Endodermal cell (in vitro differentiated cells): ENCODE data around the gene HNRNPH1. TPM values are rescaled to one million over a fixed set of nuclear protein-coding genes. Genes with fewer than 3 reads are reported as not detected.

ENCODE experiments used
- DNase-seq: peaks from one replicate; pipeline ENCODE4 v3.0.0-alpha.2; 2017
- H3K27ac ChIP-seq: 2 replicates; pipeline ENCODE4 v1.5.1; 2013; ENCODE audit warnings: mild to moderate bottlenecking, low read depth, low read length, moderate library complexity
- H3K27me3 ChIP-seq: 2 replicates; pipeline ENCODE4 v1.6.1; 2013; ENCODE audit warnings: mild to moderate bottlenecking, low read length, moderate library complexity; ENCODE audit not compliant: insufficient read depth, control insufficient read depth, poor library complexity, severe bottlenecking
- H3K36me3 ChIP-seq: 2 replicates; pipeline ENCODE4 v1.7.0; 2013; ENCODE audit warnings: mild to moderate bottlenecking, low read length, moderate library complexity; ENCODE audit not compliant: control insufficient read depth, insufficient read depth
- H3K4me1 ChIP-seq: one replicate; pipeline ENCODE4 v1.7.0; 2013; ENCODE audit warnings: low read length; ENCODE audit not compliant: control insufficient read depth, insufficient read depth
- H3K4me3 ChIP-seq: 2 replicates; pipeline ENCODE4 v1.5.1; 2013; ENCODE audit warnings: mild to moderate bottlenecking, low read length, moderate library complexity
- H3K9ac ChIP-seq: 2 replicates; pipeline ENCODE4 v1.6.1; 2013; ENCODE audit warnings: mild to moderate bottlenecking, low read length, moderate library complexity; ENCODE audit not compliant: poor library complexity, severe bottlenecking; ENCODE audit errors: extremely low read depth
- H3K9me3 ChIP-seq: 2 replicates; pipeline ENCODE4 v1.6.1; 2013; ENCODE audit warnings: mild to moderate bottlenecking, low read length, moderate library complexity; ENCODE audit not compliant: control insufficient read depth
- H3K27ac Mint-ChIP-seq: 2 replicates; pipeline ENCODE4 v1.8.0; 2020; ENCODE audit warnings: mixed read lengths
- H3K27me3 Mint-ChIP-seq: 2 replicates; pipeline ENCODE4 v1.8.0; 2021; ENCODE audit warnings: mild to moderate bottlenecking, mixed read lengths; ENCODE audit not compliant: insufficient read depth
- H3K36me3 Mint-ChIP-seq: 2 replicates; pipeline ENCODE4 v1.8.0; 2020; ENCODE audit warnings: low read depth, mixed read lengths
- H3K4me1 Mint-ChIP-seq: 2 replicates; pipeline ENCODE4 v1.8.0; 2020; ENCODE audit warnings: mixed read lengths
- H3K4me3 Mint-ChIP-seq: 2 replicates; pipeline ENCODE4 v1.8.0; 2020; ENCODE audit warnings: mild to moderate bottlenecking, moderate library complexity, mixed read lengths
- H3K9me3 Mint-ChIP-seq: 2 replicates; pipeline ENCODE4 v1.8.0; 2020; ENCODE audit warnings: mild to moderate bottlenecking, mixed read lengths
- WGBS, 2 experiments: methylation state at CpG; one replicate each; pipeline versions ENCODE4 v1.1.5 to v1.1.7; 2013; ENCODE audit warnings: missing lambda C conversion rate in 2 of 2, mixed read lengths in 1 of 2; ENCODE audit not compliant: insufficient coverage in 1 of 2, insufficient read length in 1 of 2; 5-methylcytosine and 5-hydroxymethylcytosine counted together
- total RNA-seq, 2 donors: library from RNA; stranded (reverse); fragmentation: NEBNext Ultra II Directional in 1 of 2; extraction: Animal tissue kit (Norgen Biotek cat#: 25700) in 1 of 2; gene quantifications; 2 replicates in 1 of 2; 3 replicates in 1 of 2; pipeline ENCODE4 v1.2.1, GENCODE V29; 2021
- TF ChIP-seq, protein P1 (sequence below): fragments of 200-600 bp; sonication (generic); conservative IDR thresholded peaks from 2 replicates; pipeline ENCODE4 v1.5.0; 2021; ENCODE audit warnings: antibody characterized with exemption, mild to moderate bottlenecking

Gene HNRNPH1
- total RNA-seq, 2 donors from 2014 or later = 801 to 885 TPM

DNA sequence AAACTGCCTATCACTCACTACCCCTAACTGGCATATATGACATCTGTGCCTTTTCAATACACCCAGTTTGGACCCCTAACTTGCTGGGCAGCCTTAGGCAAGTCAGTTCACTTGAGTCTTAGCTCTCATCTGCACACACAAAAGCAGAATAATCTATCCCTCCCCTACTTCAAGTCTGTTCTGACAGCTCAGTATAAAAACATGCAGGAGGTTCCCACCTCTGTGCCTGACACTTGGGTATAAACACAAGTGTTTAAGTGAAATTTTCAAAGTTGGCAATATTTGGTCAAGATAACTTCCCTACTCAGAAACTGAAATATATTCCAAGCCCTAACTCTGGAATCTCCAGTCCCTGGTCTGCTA, 12.6 kb downstream of the HNRNPH1 start:
- Mint-ChIP-seq H3K4me3 (no peak overlapping the region), H3K27ac (peak overlapping the region; percentile 19), H3K36me3 (peaks cover 68% of the 10 kb centered on the region), H3K27me3 (no peaks in the 10 kb centered on the region), H3K4me1 (peaks cover 2% of the 10 kb centered on the region), H3K9me3 (no peaks in the 10 kb centered on the region)
- Histone ChIP-seq H3K36me3 (peaks cover 73% of the 10 kb centered on the region), H3K4me1 (peaks cover 2% of the 10 kb centered on the region), H3K9ac (no peak overlapping the region), H3K27me3 (no peaks in the 10 kb centered on the region), H3K27ac (peak overlapping the region; percentile 55), H3K9me3 (no peaks in the 10 kb centered on the region), H3K4me3 (no peak overlapping the region)
- no peak for DNase-seq
- TF ChIP-seq, protein P1, sequence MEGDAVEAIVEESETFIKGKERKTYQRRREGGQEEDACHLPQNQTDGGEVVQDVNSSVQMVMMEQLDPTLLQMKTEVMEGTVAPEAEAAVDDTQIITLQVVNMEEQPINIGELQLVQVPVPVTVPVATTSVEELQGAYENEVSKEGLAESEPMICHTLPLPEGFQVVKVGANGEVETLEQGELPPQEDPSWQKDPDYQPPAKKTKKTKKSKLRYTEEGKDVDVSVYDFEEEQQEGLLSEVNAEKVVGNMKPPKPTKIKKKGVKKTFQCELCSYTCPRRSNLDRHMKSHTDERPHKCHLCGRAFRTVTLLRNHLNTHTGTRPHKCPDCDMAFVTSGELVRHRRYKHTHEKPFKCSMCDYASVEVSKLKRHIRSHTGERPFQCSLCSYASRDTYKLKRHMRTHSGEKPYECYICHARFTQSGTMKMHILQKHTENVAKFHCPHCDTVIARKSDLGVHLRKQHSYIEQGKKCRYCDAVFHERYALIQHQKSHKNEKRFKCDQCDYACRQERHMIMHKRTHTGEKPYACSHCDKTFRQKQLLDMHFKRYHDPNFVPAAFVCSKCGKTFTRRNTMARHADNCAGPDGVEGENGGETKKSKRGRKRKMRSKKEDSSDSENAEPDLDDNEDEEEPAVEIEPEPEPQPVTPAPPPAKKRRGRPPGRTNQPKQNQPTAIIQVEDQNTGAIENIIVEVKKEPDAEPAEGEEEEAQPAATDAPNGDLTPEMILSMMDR = no peak

GRCh38 chr5:179610109-179610902, 13.2 kb downstream of the HNRNPH1 start:
- H3K4me1 ChIP-seq = peaks cover 2% of the 10 kb centered on the region
- H3K27ac ChIP-seq = peak overlapping the region; percentile 55
- peaks cover 2% of the 10 kb centered on the region for H3K4me1 Mint-ChIP-seq
- H3K36me3 ChIP-seq = peaks cover 73% of the 10 kb centered on the region
- TF ChIP-seq, protein P1 = no peak
- peaks cover 69% of the 10 kb centered on the region for H3K36me3 Mint-ChIP-seq
- H3K4me3 Mint-ChIP-seq = no peak overlapping the region
- H3K4me3 ChIP-seq = no peak overlapping the region
- H3K27me3 ChIP-seq = no peaks in the 10 kb centered on the region
- H3K27ac Mint-ChIP-seq = peak overlapping the region; percentile 66
- DNase-seq = no peak
- no peak overlapping the region for H3K9ac ChIP-seq
- H3K9me3 Mint-ChIP-seq = no peaks in the 10 kb centered on the region
- H3K9me3 ChIP-seq = no peaks in the 10 kb centered on the region
- no peaks in the 10 kb centered on the region for H3K27me3 Mint-ChIP-seq
- 90 to 95% methylated on average over 17 to 23 of the region's 23 CpGs for WGBS, 2 experiments

DNA sequence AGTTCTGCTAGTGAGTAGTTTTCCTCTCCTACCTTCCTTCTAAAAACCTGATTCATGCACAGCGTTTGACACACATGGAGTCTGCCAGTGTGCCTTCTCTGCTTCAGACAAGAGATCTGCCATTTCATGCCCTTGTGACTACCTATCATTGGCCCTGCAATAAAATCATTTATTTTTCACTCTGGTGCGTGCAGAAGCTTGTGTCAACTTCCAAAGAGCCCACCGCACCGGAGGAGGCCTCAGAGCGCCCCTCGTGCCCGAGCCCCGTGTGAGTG, 13.7 kb downstream of the HNRNPH1 start:
- H3K27ac ChIP-seq = peak overlapping the region; percentile 52

More for the DNA sequence above, 13.7 kb downstream of the HNRNPH1 start:
- no peaks in the 10 kb centered on the region for H3K27me3 ChIP-seq
- H3K27ac Mint-ChIP-seq = no peak overlapping the region
- H3K9me3 ChIP-seq = no peaks in the 10 kb centered on the region
- no peak for DNase-seq
- no peak overlapping the region for H3K4me3 ChIP-seq
- peaks cover 72% of the 10 kb centered on the region for H3K36me3 ChIP-seq
- no peaks in the 10 kb centered on the region for H3K27me3 Mint-ChIP-seq
- H3K36me3 Mint-ChIP-seq = peaks cover 66% of the 10 kb centered on the region
- no peaks in the 10 kb centered on the region for H3K9me3 Mint-ChIP-seq
- H3K9ac ChIP-seq = no peak overlapping the region
- TF ChIP-seq, protein P1 = no peak
- 97 to 99% methylated on average over 8 of the region's 8 CpGs for WGBS, 2 experiments
- peaks cover 2% of the 10 kb centered on the region for H3K4me1 ChIP-seq
- no peak overlapping the region for H3K4me3 Mint-ChIP-seq
- H3K4me1 Mint-ChIP-seq = peaks cover 1% of the 10 kb centered on the region
